ENCODE results near the gene AFDN.

The AFDN gene

GRCh38 chr6:167990016-167990945, 163.6 kb downstream of the AFDN start:
- WGBS, 2 donors (ENCODE audit: extremely low coverage in 2 of 2, insufficient read length in 2 of 2, insufficient replicate concordance in 1 of 2): no CpG with 5 or more reads among the region's 75 CpGs
- H3K79me1 ChIP-seq (ENCODE audit: low read depth, low read length): no peaks in the 10 kb centered on the region
- no peaks in the 10 kb centered on the region for H3K36me3 ChIP-seq (replicated peaks in 1 of 2; ENCODE audit: control insufficient read depth in 2 of 2, insufficient read depth in 2 of 2, low read length in 2 of 2)
- H3K9ac ChIP-seq (ENCODE audit: low read depth, low read length, poor library complexity): no peak overlapping the region
- no peaks in the 10 kb centered on the region for H3K27me3 ChIP-seq (ENCODE audit: control insufficient read depth in 3 of 3, insufficient read depth in 3 of 3, low read depth in 1 of 3, low read length in 3 of 3)
- H2BK12ac ChIP-seq (ENCODE audit: low read length): peak overlapping the region; percentile 41
- H3K27ac ChIP-seq (replicated peaks; ENCODE audit: low read length): no peak overlapping the region
- no peak for DNase-seq (ENCODE audit: low spot score)
- no peak overlapping the region for H4K91ac ChIP-seq (ENCODE audit: low read depth, low read length, poor library complexity)
- H3K14ac ChIP-seq (ENCODE audit: low read length): no peak overlapping the region
- no peak overlapping the region for H3K4me2 ChIP-seq (ENCODE audit: insufficient read depth, low read length, poor library complexity, severe bottlenecking)
- peak overlapping the region; percentile 84 for H2AK5ac ChIP-seq (ENCODE audit: low read depth, low read length)
- H3K9me3 ChIP-seq (replicated peaks in 1 of 2; ENCODE audit: control insufficient read depth in 2 of 2, insufficient read depth in 1 of 2, low read depth in 1 of 2, low read length in 2 of 2): peaks cover 7 to 8% of the 10 kb centered on the region in 2 donors
- H2BK120ac ChIP-seq (ENCODE audit: low read depth, low read length): no peak overlapping the region
- no peak overlapping the region for H3K4me3 ChIP-seq (ENCODE audit: low read length in 2 of 2)
- no peak overlapping the region for H2BK15ac ChIP-seq (ENCODE audit: low read length)
- H2BK5ac ChIP-seq (ENCODE audit: low read length): peak overlapping the region; percentile 53
- H3K23ac ChIP-seq (ENCODE audit: low read depth, low read length, poor library complexity): peak overlapping the region; percentile 73
- H3K4ac ChIP-seq (ENCODE audit: low read length): no peak overlapping the region
- H4K8ac ChIP-seq (ENCODE audit: low read depth, low read length): no peak overlapping the region
- H3K18ac ChIP-seq (ENCODE audit: low read length): no peak overlapping the region
- H2AFZ ChIP-seq (ENCODE audit: low read length): no peak overlapping the region
- no peaks in the 10 kb centered on the region for H3K4me1 ChIP-seq (ENCODE audit: control insufficient read depth in 2 of 2, insufficient read depth in 1 of 2, low read depth in 1 of 2, low read length in 2 of 2)

GRCh38 chr6:167993169-167993568, 166.5 kb downstream of the AFDN start:
- DNase-seq (ENCODE audit: low spot score): no peak
- Histone ChIP-seq H2AK5ac (ENCODE audit: low read depth, low read length) (no peak overlapping the region), H3K27ac (replicated peaks; ENCODE audit: low read length) (no peak overlapping the region), H3K23ac (ENCODE audit: low read depth, low read length, poor library complexity) (no peak overlapping the region), H3K18ac (ENCODE audit: low read length) (no peak overlapping the region), H4K91ac (ENCODE audit: low read depth, low read length, poor library complexity) (no peak overlapping the region), H3K4me1 (ENCODE audit: control insufficient read depth in 2 of 2, insufficient read depth in 1 of 2, low read depth in 1 of 2, low read length in 2 of 2) (peaks cover 0 to 7% of the 10 kb centered on the region in 2 donors), H2BK12ac (ENCODE audit: low read length) (no peak overlapping the region), H3K14ac (ENCODE audit: low read length) (no peak overlapping the region), H2BK15ac (ENCODE audit: low read length) (no peak overlapping the region), H3K4me3 (ENCODE audit: low read length in 2 of 2) (no peak overlapping the region), H2BK120ac (ENCODE audit: low read depth, low read length) (no peak overlapping the region), H2BK5ac (ENCODE audit: low read length) (no peak overlapping the region), H3K27me3 (ENCODE audit: control insufficient read depth in 3 of 3, insufficient read depth in 3 of 3, low read depth in 1 of 3, low read length in 3 of 3) (no peaks in the 10 kb centered on the region), H3K4me2 (ENCODE audit: insufficient read depth, low read length, poor library complexity, severe bottlenecking) (no peak overlapping the region), H2AFZ (ENCODE audit: low read length) (no peak overlapping the region), H3K9ac (ENCODE audit: low read depth, low read length, poor library complexity) (no peak overlapping the region), H3K36me3 (replicated peaks in 1 of 2; ENCODE audit: control insufficient read depth in 2 of 2, insufficient read depth in 2 of 2, low read length in 2 of 2) (no peaks in the 10 kb centered on the region), H3K4ac (ENCODE audit: low read length) (no peak overlapping the region), H3K79me1 (ENCODE audit: low read depth, low read length) (no peaks in the 10 kb centered on the region), H3K9me3 (replicated peaks in 1 of 2; ENCODE audit: control insufficient read depth in 2 of 2, insufficient read depth in 1 of 2, low read depth in 1 of 2, low read length in 2 of 2) (peaks cover 7 to 9% of the 10 kb centered on the region in 2 donors), H4K8ac (ENCODE audit: low read depth, low read length) (no peak overlapping the region)
- WGBS, 2 donors (ENCODE audit: extremely low coverage in 2 of 2, insufficient read length in 2 of 2, insufficient replicate concordance in 1 of 2): no CpG with 5 or more reads among the region's 16 CpGs

DNA sequence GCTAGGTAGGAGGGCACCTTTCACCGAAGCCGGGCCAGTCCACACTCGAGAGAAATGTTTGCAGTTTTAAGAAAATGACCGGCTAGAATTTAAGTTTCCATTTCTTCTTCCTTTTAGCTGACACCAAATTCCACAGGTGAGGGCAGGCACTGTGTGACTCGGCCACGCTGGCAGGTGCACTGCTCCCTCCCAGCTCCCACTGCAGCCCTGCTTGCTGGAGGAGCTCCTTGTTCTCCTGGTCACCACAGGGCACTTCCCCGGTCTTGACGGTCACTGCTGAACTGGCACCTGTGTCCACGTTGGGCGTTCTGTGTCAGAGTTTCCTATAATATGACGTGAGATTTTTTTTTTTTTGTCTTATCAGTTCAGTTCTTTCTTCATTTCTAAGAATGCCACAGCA, 167.1 kb downstream of the AFDN start:
- no peak overlapping the region for H2BK12ac ChIP-seq (ENCODE audit: low read length)
- DNase-seq (ENCODE audit: low spot score): no peak
- H3K36me3 ChIP-seq (replicated peaks in 1 of 2; ENCODE audit: control insufficient read depth in 2 of 2, insufficient read depth in 2 of 2, low read length in 2 of 2): no peaks in the 10 kb centered on the region
- H3K18ac ChIP-seq (ENCODE audit: low read length): no peak overlapping the region
- no peak overlapping the region for H4K91ac ChIP-seq (ENCODE audit: low read depth, low read length, poor library complexity)
- no peak overlapping the region for H2BK120ac ChIP-seq (ENCODE audit: low read depth, low read length)
- no peak overlapping the region for H3K4ac ChIP-seq (ENCODE audit: low read length)
- H2AFZ ChIP-seq (ENCODE audit: low read length): no peak overlapping the region
- H3K27ac ChIP-seq (replicated peaks; ENCODE audit: low read length): no peak overlapping the region
- H2AK5ac ChIP-seq (ENCODE audit: low read depth, low read length): peak overlapping the region; percentile 76
- peaks cover 0 to 7% of the 10 kb centered on the region in 2 donors for H3K4me1 ChIP-seq (ENCODE audit: control insufficient read depth in 2 of 2, insufficient read depth in 1 of 2, low read depth in 1 of 2, low read length in 2 of 2)
- peak overlapping the region; percentile 64 for H2BK15ac ChIP-seq (ENCODE audit: low read length)
- H3K4me2 ChIP-seq (ENCODE audit: insufficient read depth, low read length, poor library complexity, severe bottlenecking): no peak overlapping the region
- H4K8ac ChIP-seq (ENCODE audit: low read depth, low read length): no peak overlapping the region
- H3K14ac ChIP-seq (ENCODE audit: low read length): no peak overlapping the region
- H3K9me3 ChIP-seq (replicated peaks in 1 of 2; ENCODE audit: control insufficient read depth in 2 of 2, insufficient read depth in 1 of 2, low read depth in 1 of 2, low read length in 2 of 2): peaks cover 6 to 9% of the 10 kb centered on the region in 2 donors
- no peak overlapping the region for H3K23ac ChIP-seq (ENCODE audit: low read depth, low read length, poor library complexity)
- WGBS, 2 donors (ENCODE audit: extremely low coverage in 2 of 2, insufficient read length in 2 of 2, insufficient replicate concordance in 1 of 2): no CpG with 5 or more reads among the region's 11 CpGs
- H3K79me1 ChIP-seq (ENCODE audit: low read depth, low read length): no peaks in the 10 kb centered on the region
- H3K9ac ChIP-seq (ENCODE audit: low read depth, low read length, poor library complexity): no peak overlapping the region
- no peak overlapping the region for H2BK5ac ChIP-seq (ENCODE audit: low read length)
- H3K4me3 ChIP-seq (ENCODE audit: low read length in 2 of 2): no peak overlapping the region
- H3K27me3 ChIP-seq (ENCODE audit: control insufficient read depth in 3 of 3, insufficient read depth in 3 of 3, low read depth in 1 of 3, low read length in 3 of 3): no peaks in the 10 kb centered on the region

DNA sequence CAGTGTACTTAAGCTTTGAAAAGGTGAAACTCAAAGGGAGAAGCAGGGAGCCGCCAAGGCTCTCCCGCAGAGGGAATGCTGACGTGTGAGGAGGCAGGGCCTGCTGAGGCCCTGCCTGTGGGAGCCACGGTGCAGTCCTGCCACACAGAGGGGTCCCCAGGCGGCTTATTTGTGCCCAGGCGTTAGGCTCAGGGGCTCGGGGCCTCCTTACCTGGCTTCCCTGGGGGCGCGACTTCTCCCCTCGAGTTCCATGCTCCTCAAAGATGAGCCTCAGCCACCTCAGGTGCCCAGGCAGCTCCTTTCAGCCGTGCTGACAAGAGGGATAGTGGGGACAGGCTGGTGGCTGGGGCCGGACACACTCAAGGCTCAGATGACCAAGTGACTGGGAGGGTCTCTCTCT, 168.6 kb downstream of the AFDN start:
- peak overlapping the region; percentile 89 for H3K18ac ChIP-seq (ENCODE audit: low read length)
- H2AK5ac ChIP-seq (ENCODE audit: low read depth, low read length): peak overlapping the region; percentile 96
- H3K27ac ChIP-seq (replicated peaks; ENCODE audit: low read length): no peak overlapping the region
- H3K4me2 ChIP-seq (ENCODE audit: insufficient read depth, low read length, poor library complexity, severe bottlenecking): no peak overlapping the region
- peaks cover 0 to 10% of the 10 kb centered on the region in 2 donors for H3K9me3 ChIP-seq (replicated peaks in 1 of 2; ENCODE audit: control insufficient read depth in 2 of 2, insufficient read depth in 1 of 2, low read depth in 1 of 2, low read length in 2 of 2)
- no peak overlapping the region for H2BK120ac ChIP-seq (ENCODE audit: low read depth, low read length)
- no peaks in the 10 kb centered on the region for H3K36me3 ChIP-seq (replicated peaks in 1 of 2; ENCODE audit: control insufficient read depth in 2 of 2, insufficient read depth in 2 of 2, low read length in 2 of 2)
- WGBS, 2 donors (ENCODE audit: extremely low coverage in 2 of 2, insufficient read length in 2 of 2, insufficient replicate concordance in 1 of 2): no CpG with 5 or more reads among the region's 12 CpGs
- no peak overlapping the region for H3K4me3 ChIP-seq (ENCODE audit: low read length in 2 of 2)
- no peak overlapping the region for H3K4ac ChIP-seq (ENCODE audit: low read length)
- no peak overlapping the region for H3K23ac ChIP-seq (ENCODE audit: low read depth, low read length, poor library complexity)
- H4K8ac ChIP-seq (ENCODE audit: low read depth, low read length): no peak overlapping the region
- no peak overlapping the region for H2AFZ ChIP-seq (ENCODE audit: low read length)
- DNase-seq (ENCODE audit: low spot score): no peak
- peak overlapping the region; percentile 70 for H3K9ac ChIP-seq (ENCODE audit: low read depth, low read length, poor library complexity)
- peaks cover 0 to 7% of the 10 kb centered on the region in 2 donors for H3K4me1 ChIP-seq (ENCODE audit: control insufficient read depth in 2 of 2, insufficient read depth in 1 of 2, low read depth in 1 of 2, low read length in 2 of 2)
- peak overlapping the region; percentile 87 for H2BK5ac ChIP-seq (ENCODE audit: low read length)
- H3K27me3 ChIP-seq (ENCODE audit: control insufficient read depth in 3 of 3, insufficient read depth in 3 of 3, low read depth in 1 of 3, low read length in 3 of 3): no peaks in the 10 kb centered on the region
- H3K14ac ChIP-seq (ENCODE audit: low read length): no peak overlapping the region
- H2BK12ac ChIP-seq (ENCODE audit: low read length): peak overlapping the region; percentile 41
- peak overlapping the region; percentile 7 for H2BK15ac ChIP-seq (ENCODE audit: low read length)
- H4K91ac ChIP-seq (ENCODE audit: low read depth, low read length, poor library complexity): no peak overlapping the region
- H3K79me1 ChIP-seq (ENCODE audit: low read depth, low read length): no peaks in the 10 kb centered on the region

Measured in neuronal stem cell (in vitro differentiated cells).